Nephron progenitor cell (in vitro differentiated cells): Measurements from ENCODE around the gene ZNF689.

Source experiments
- DNase-seq: peaks from one replicate; pipeline ENCODE4 v3.0.0; 2021
- H3K27ac Mint-ChIP-seq: 2 replicates; pipeline ENCODE4 v1.8.0; 2021; ENCODE audit warnings: mild to moderate bottlenecking, moderate library complexity, mixed read lengths
- H3K27me3 Mint-ChIP-seq: 2 replicates; pipeline ENCODE4 v1.8.0; 2021; ENCODE audit warnings: mild to moderate bottlenecking, low read depth, mixed read lengths; ENCODE audit not compliant: poor library complexity
- H3K36me3 Mint-ChIP-seq: 2 replicates; pipeline ENCODE4 v1.8.0; 2021; ENCODE audit warnings: low read depth, mixed read lengths
- H3K4me1 Mint-ChIP-seq: 2 replicates; pipeline ENCODE4 v1.8.0; 2021; ENCODE audit warnings: mixed read lengths
- H3K4me3 Mint-ChIP-seq: 2 replicates; pipeline ENCODE4 v1.8.0; 2021; ENCODE audit warnings: mild to moderate bottlenecking, moderate library complexity, mixed read lengths
- H3K9me3 Mint-ChIP-seq: 2 replicates; pipeline ENCODE4 v1.8.0; 2021; ENCODE audit warnings: mild to moderate bottlenecking, moderate library complexity, mixed read lengths
- TF ChIP-seq, protein P1 (sequence below): fragments of 200-600 bp; sonication (generic); IDR thresholded peaks from 2 replicates; pipeline ENCODE4 v1.5.0; 2021; ENCODE audit warnings: antibody characterized with exemption

Gene ZNF689

GRCh38 chr16:30558789-30559377 is 51.3 kb downstream of the ZNF689 start:
- peaks cover 33% of the 10 kb centered on the region for H3K4me1 Mint-ChIP-seq

DNA sequence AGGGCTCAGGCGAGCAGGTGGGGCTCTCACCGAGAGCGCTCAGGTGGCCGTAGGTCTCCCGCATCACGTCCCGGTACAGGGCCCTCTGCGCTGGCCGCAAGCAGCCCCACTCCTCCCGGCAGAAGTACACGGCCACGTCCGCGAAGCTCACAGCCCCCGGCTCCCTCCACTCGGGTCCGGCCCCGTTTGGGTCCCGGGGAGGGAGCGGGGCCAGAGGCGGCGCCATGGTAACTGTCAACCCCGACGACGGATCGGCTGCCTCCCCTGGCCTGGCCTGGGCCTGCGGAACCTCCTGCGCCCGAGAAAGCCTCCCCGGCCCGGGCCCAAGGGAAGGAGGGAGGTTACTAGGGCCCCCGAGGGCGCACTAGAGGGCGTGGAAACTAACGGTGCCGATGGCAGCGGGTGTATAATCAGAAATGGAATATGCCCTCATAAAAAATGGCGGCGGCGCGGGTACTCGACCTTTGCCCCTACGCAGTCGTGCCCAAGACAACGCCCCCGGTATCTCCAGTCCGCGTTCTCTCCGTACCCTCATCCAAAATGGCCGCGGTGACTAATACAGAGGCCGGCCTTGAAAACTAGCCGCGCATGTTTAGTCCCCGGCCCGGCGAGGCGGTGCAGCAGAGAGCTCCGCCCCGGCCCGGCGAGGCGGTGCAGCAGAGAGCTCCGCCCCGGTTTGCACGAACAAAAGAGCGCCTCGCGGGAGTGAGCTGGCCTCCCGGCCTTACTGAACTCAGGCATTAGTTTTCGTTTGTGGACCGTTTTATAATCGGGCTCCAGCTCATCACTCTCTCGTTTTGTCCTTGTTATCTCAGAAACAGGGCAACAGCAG is 52.0 kb downstream of the ZNF689 start, which contains the start of gene ZNF764:
Gene ZNF764, minus strand, starts transcription at position 418 of the 832 bp plus-strand sequence. Its CDS starts 192 bp downstream, at position 226.
- peak within 1 kb of the TSS; percentile 90 for H3K27ac Mint-ChIP-seq
- H3K36me3 Mint-ChIP-seq = peaks cover 21% of the 10 kb centered on the region
- peak within 1 kb of the TSS; percentile 86 for H3K4me3 Mint-ChIP-seq
- DNase-seq = peak; percentile 87
- peaks cover 19% of the 10 kb centered on the region for H3K27me3 Mint-ChIP-seq
- TF ChIP-seq, protein P1, sequence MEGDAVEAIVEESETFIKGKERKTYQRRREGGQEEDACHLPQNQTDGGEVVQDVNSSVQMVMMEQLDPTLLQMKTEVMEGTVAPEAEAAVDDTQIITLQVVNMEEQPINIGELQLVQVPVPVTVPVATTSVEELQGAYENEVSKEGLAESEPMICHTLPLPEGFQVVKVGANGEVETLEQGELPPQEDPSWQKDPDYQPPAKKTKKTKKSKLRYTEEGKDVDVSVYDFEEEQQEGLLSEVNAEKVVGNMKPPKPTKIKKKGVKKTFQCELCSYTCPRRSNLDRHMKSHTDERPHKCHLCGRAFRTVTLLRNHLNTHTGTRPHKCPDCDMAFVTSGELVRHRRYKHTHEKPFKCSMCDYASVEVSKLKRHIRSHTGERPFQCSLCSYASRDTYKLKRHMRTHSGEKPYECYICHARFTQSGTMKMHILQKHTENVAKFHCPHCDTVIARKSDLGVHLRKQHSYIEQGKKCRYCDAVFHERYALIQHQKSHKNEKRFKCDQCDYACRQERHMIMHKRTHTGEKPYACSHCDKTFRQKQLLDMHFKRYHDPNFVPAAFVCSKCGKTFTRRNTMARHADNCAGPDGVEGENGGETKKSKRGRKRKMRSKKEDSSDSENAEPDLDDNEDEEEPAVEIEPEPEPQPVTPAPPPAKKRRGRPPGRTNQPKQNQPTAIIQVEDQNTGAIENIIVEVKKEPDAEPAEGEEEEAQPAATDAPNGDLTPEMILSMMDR = no peak
- no peaks in the 10 kb centered on the region for H3K9me3 Mint-ChIP-seq
- H3K4me1 Mint-ChIP-seq = peaks cover 39% of the 10 kb centered on the region

More at GRCh38 chr16:30558789-30559377, 51.3 kb downstream of the ZNF689 start:
- Mint-ChIP-seq H3K36me3 (peaks cover 15% of the 10 kb centered on the region), H3K4me3 (peak overlapping the region; percentile 86), H3K9me3 (no peaks in the 10 kb centered on the region), H3K27ac (peak overlapping the region; percentile 90), H3K27me3 (peaks cover 19% of the 10 kb centered on the region)
- no peak for DNase-seq
- TF ChIP-seq, protein P1 = no peak

DNA sequence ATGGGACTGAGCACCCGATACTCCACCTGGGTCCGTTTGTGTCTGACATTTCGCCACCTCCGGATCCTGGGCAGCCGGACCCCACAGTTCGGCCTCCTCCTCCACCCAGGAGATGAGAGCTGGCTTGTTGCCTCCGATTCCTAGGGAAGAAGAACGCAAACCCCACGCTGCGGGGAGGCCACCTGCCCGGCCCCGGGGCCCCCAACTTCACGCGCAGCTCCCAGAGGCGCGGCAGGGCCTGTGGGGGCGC is 52.6 kb downstream of the ZNF689 start:
- H3K27me3 Mint-ChIP-seq = peaks cover 19% of the 10 kb centered on the region
- no peak overlapping the region for H3K27ac Mint-ChIP-seq
- H3K9me3 Mint-ChIP-seq = no peaks in the 10 kb centered on the region
- DNase-seq = no peak
- H3K36me3 Mint-ChIP-seq = peaks cover 21% of the 10 kb centered on the region
- H3K4me1 Mint-ChIP-seq = peaks cover 45% of the 10 kb centered on the region
- TF ChIP-seq, protein P1 = no peak
- peak overlapping the region; percentile 86 for H3K4me3 Mint-ChIP-seq

- TF ChIP-seq, protein P1 = no peak
- no peak for DNase-seq
- peak overlapping the region; percentile 78 for H3K27ac Mint-ChIP-seq
- no peaks in the 10 kb centered on the region for H3K9me3 Mint-ChIP-seq
- peaks cover 25% of the 10 kb centered on the region for H3K36me3 Mint-ChIP-seq
- H3K4me3 Mint-ChIP-seq = peak overlapping the region; percentile 70
- peaks cover 12% of the 10 kb centered on the region for H3K27me3 Mint-ChIP-seq
- peaks cover 48% of the 10 kb centered on the region for H3K4me1 Mint-ChIP-seq
Measured at GRCh38 chr16:30556125-30556473, 54.1 kb downstream of the ZNF689 start.

DNA sequence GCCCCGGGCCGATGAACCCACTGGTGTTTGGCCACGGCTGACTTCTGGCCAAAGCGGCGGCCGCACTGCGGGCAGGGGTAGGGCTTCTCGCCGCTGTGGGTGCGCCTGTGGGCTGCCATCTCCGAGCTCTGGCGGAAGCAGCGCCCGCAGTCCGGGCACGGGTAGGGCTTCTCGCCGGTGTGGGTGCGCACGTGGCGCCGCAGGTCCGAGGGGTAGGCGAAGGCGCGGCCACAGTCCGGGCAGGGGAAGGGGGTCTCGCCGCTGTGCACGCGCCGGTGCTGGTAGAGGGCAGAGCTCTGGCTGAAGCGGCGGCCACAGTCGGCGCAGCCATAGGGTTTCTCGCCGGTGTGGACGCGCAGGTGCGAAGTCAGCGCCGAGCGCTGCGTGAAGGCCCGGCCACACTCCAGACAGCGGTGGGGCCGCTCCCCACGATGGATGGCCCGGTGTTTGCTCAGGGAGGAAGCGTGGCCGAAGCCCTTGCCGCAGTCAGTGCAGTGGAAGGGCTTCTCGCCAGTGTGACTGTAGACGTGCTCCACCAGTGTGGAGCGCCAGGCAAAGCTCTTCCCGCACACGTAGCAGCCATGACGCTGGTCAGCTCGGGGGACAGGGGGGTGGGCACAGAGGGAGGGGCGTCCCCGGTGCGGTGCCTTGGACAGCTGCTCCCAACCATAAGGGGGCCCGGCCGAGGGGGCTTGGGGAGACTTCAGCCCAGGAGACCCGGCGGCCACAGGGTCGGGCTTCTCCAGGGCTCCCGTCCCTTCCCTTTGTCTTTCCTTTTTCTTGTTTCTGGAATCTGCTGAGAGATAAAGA is 54.7 kb downstream of the ZNF689 start:
- Mint-ChIP-seq H3K4me1 (peaks cover 44% of the 10 kb centered on the region), H3K36me3 (peaks cover 25% of the 10 kb centered on the region), H3K27me3 (peaks cover 7% of the 10 kb centered on the region), H3K27ac (peak overlapping the region; percentile 78), H3K4me3 (peak overlapping the region; percentile 70), H3K9me3 (no peaks in the 10 kb centered on the region)
- TF ChIP-seq, protein P1 = no peak
- no peak for DNase-seq
